Astrocyte of the cerebellum (primary cell): ENCODE results near the gene WDR46.

Experiments
- DNase-seq: peaks from one replicate; pipeline ENCODE4 v3.0.0-alpha.2; 2011; ENCODE audit warnings: low read depth
- H3K4me3 ChIP-seq: 2 replicates; pipeline ENCODE4 v1.5.1; 2011; ENCODE audit warnings: mild to moderate bottlenecking, low read depth, low read length, moderate library complexity
- CTCF ChIP-seq: IDR thresholded peaks from 2 replicates; pipeline ENCODE4 v1.5.1; 2012; ENCODE audit warnings: low read length, low read depth, moderate library complexity, mild to moderate bottlenecking; ENCODE audit errors: missing control alignments
- in situ Hi-C: cut with HindIII; loops from 2 replicates; pipeline ENCODE4 v1.10.0; 2017; ENCODE audit warnings: low sequenced_read_pairs

The WDR46 gene

DNA sequence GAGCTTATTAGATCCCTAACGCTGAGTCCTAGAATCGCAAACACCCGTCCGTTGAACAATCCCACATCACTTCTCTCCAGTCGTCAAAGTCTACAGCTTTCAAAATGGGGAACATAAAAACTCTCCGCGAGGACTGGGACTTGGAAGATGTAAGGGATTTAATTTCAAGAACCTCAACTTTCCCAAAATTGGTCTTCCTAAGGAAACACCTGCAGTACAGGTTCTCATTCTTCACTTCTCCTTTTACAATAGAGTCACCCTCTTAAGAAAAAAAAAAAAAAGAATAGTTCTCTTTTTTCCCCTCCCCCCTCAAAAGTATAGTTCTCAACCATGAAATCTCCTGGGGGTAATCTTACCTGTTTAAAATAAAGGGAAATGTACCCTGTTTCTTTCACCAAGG lies 35.1 kb upstream of the WDR46 start:
- in situ Hi-C loops, result no loop called here
- TF ChIP-seq CTCF, result no peak
- DNase-seq, result no peak
- no peak overlapping the region for H3K4me3 ChIP-seq

DNA sequence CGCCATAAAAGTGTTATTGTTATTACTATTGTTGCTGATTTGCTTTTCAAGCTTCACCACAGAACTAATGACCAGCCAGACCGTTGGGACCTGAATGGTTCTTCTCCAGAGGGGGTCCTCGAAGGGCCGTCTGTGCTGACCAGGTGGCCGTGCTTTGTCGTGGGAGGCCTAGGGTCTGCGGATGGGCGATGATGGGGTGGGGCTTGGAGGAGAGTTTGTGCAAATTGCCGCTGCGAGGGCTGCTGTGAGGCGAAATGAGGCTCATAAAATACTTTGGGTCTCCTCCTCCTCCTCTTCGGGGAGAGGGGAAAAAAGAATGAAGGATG lies 34.5 kb upstream of the WDR46 start:
- TF ChIP-seq CTCF, result no peak
- in situ Hi-C loops, result no loop called here
- H3K4me3 ChIP-seq, result peak overlapping the region; percentile 73
- no peak for DNase-seq

DNA sequence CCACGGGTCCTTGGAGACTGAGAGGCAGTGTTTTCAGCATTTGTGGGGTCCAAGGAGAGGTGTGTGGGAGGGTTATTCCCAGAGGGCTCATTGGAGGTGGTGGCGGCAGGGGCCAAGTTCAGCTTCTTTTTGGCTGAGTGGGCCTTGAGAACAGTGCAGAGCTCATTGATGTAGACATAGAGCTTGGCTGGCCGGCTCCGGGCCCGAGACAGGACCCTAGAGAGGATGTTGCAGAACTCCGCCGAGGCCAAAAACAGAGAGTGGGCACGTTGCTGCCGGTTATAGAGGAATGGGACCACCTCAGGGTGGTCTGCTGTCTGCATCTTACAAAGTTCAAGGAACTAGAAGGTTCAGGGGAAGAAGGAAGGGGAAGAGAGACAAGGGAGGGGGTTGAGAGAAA lies 32.2 kb upstream of the WDR46 start:
- in situ Hi-C loops, result no loop called here
- DNase-seq, result no peak
- TF ChIP-seq CTCF, result no peak
- H3K4me3 ChIP-seq, result peak overlapping the region; percentile 73

DNA sequence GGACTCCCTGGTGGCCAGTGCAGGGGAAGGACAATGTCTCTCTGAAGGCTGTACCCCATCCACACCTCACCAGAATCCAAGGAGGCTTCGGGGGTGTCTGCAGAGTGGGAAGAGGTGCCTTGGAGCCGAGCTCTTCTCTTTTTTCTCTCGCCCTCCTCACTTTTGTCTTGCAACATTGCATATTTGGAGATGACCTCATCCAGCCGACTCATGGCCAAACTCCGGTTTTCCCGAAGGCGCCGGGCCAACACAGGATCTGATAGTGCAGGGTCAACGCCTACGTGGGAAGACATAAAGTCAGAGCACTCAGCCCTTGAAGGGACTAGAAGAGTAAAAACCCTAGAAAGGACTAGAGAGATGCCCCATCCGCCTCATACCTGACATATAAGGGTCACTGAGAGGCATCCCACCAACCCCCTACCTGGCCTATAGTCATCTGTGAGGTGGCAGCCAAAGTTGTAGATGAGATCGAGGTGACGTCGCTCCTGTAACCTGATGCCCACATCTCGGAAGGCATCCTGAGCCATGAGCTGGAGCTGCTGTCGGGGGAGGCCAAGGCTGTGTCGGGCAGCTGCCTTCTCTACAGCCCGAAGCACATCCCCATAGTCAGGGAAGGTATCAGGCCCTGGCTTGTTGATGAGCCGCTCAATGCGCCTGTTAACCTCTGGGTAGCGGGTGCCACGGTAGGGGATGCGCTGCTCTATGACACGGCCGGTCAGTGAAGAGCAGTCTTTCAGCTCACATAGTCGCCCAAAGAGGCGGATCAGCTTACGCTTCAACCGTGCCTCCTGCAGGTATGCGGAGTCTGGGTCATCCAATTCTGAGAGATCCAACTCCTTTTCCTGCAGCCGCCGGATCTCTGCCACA lies 31.5 kb upstream of the WDR46 start:
- peak overlapping the region; percentile 2 for H3K4me3 ChIP-seq
- in situ Hi-C loops, result no loop called here
- DNase-seq, result peak; percentile 59
- no peak for TF ChIP-seq CTCF

- DNase-seq, result no peak
- H3K4me3 ChIP-seq, result no peak overlapping the region
- no peak for TF ChIP-seq CTCF
- in situ Hi-C loops, result no loop called here
These were observed 30.9 kb upstream of the WDR46 start for GRCh38 chr6:33319939-33320314.

GRCh38 chr6:33318426-33319073 lies 29.5 kb upstream of the WDR46 start:
- no peak for TF ChIP-seq CTCF
- peak overlapping the region; percentile 51 for H3K4me3 ChIP-seq
- no peak for DNase-seq
- in situ Hi-C loops, result no loop called here
